ENCODE measurements around the gene RBBP8. TPM values are rescaled to one million over a fixed set of nuclear protein-coding genes. Genes with fewer than 3 reads are reported as not detected.

The RBBP8 gene
- total RNA-seq, 1 donor from 2014 or later, result 75.2 TPM

GRCh38 chr18:22999647-23000046 is 66.5 kb downstream of the RBBP8 start:
- H3K4me3 Mint-ChIP-seq (ENCODE audit: low read depth), result no peak overlapping the region
- no peak for DNase-seq (ENCODE audit: low spot score, unreplicated experiment)
- H3K9me3 Mint-ChIP-seq (ENCODE audit: low read depth), result no peaks in the 10 kb centered on the region
- TF ChIP-seq CTCF (IDR thresholded peaks at IDR 0.05; ENCODE audit: unreplicated experiment), result no peak
- no peak overlapping the region for H3K27ac Mint-ChIP-seq
- peaks cover 35% of the 10 kb centered on the region for H3K36me3 Mint-ChIP-seq (ENCODE audit: insufficient read depth)
- peaks cover 12% of the 10 kb centered on the region for H3K4me1 Mint-ChIP-seq (ENCODE audit: low read depth)
- no peaks in the 10 kb centered on the region for H3K27me3 Mint-ChIP-seq

- TF ChIP-seq CTCF (IDR thresholded peaks at IDR 0.05; ENCODE audit: unreplicated experiment), result no peak
- peaks cover 35% of the 10 kb centered on the region for H3K36me3 Mint-ChIP-seq (ENCODE audit: insufficient read depth)
Observed at GRCh38 chr18:23003289-23003688, 70.2 kb downstream of the RBBP8 start.

GRCh38 chr18:23012249-23012648 is 79.1 kb downstream of the RBBP8 start:
- no peak overlapping the region for H3K27ac Mint-ChIP-seq
- H3K4me1 Mint-ChIP-seq (ENCODE audit: low read depth), result no peaks in the 10 kb centered on the region
- peaks cover 22% of the 10 kb centered on the region for H3K36me3 Mint-ChIP-seq (ENCODE audit: insufficient read depth)
- no peak overlapping the region for H3K4me3 Mint-ChIP-seq (ENCODE audit: low read depth)
- DNase-seq (ENCODE audit: low spot score, unreplicated experiment), result no peak
- no peaks in the 10 kb centered on the region for H3K27me3 Mint-ChIP-seq
- no peaks in the 10 kb centered on the region for H3K9me3 Mint-ChIP-seq (ENCODE audit: low read depth)
- no peak for TF ChIP-seq CTCF (IDR thresholded peaks at IDR 0.05; ENCODE audit: unreplicated experiment)

More at GRCh38 chr18:23003289-23003688, 70.2 kb downstream of the RBBP8 start:
- H3K9me3 Mint-ChIP-seq (ENCODE audit: low read depth), result no peaks in the 10 kb centered on the region
- DNase-seq (ENCODE audit: low spot score, unreplicated experiment), result no peak
- H3K27me3 Mint-ChIP-seq, result no peaks in the 10 kb centered on the region
- no peak overlapping the region for H3K27ac Mint-ChIP-seq
- H3K4me1 Mint-ChIP-seq (ENCODE audit: low read depth), result peaks cover 8% of the 10 kb centered on the region
- no peak overlapping the region for H3K4me3 Mint-ChIP-seq (ENCODE audit: low read depth)

GRCh38 chr18:23020555-23021294 is 87.6 kb downstream of the RBBP8 start:
- Mint-ChIP-seq H3K27ac (peak overlapping the region; percentile 78), H3K36me3 (ENCODE audit: insufficient read depth) (peaks cover 19% of the 10 kb centered on the region), H3K4me1 (ENCODE audit: low read depth) (no peaks in the 10 kb centered on the region), H3K4me3 (ENCODE audit: low read depth) (no peak overlapping the region), H3K27me3 (no peaks in the 10 kb centered on the region), H3K9me3 (ENCODE audit: low read depth) (no peaks in the 10 kb centered on the region)
- no peak for DNase-seq (ENCODE audit: low spot score, unreplicated experiment)
- TF ChIP-seq CTCF (IDR thresholded peaks at IDR 0.05; ENCODE audit: unreplicated experiment), result no peak

GRCh38 chr18:23021623-23022022 is 88.5 kb downstream of the RBBP8 start:
- Mint-ChIP-seq H3K36me3 (ENCODE audit: insufficient read depth) (peaks cover 26% of the 10 kb centered on the region), H3K4me1 (ENCODE audit: low read depth) (no peaks in the 10 kb centered on the region), H3K4me3 (ENCODE audit: low read depth) (no peak overlapping the region), H3K9me3 (ENCODE audit: low read depth) (no peaks in the 10 kb centered on the region), H3K27me3 (no peaks in the 10 kb centered on the region), H3K27ac (no peak overlapping the region)
- no peak for DNase-seq (ENCODE audit: low spot score, unreplicated experiment)
- no peak for TF ChIP-seq CTCF (IDR thresholded peaks at IDR 0.05; ENCODE audit: unreplicated experiment)
